Measurements from ENCODE around the gene DNAH8. TPM values are rescaled to one million over a fixed set of nuclear protein-coding genes. Genes with fewer than 3 reads are reported as not detected.

DNAH8 gene
- total RNA-seq, 1 experiment from 2014 or later: not detected

GRCh38 chr6:38714239-38715015 is 684 bp upstream of the DNAH8 start:
- H4K20me1 ChIP-seq (ENCODE audit: insufficient read depth): no peaks in the 10 kb centered on the region
- CTCF ChIA-PET: no interaction called here
- no peak overlapping the region for H2AFZ ChIP-seq (ENCODE audit: low read depth, low read length, poor library complexity, severe bottlenecking)
- H3K79me2 ChIP-seq (ENCODE audit: insufficient read depth, low read length): no peaks in the 10 kb centered on the region
- DNase-seq (ENCODE audit: low read depth, low spot score): no peak
- intact Hi-C loops (cut with micrococcal nuclease): no loop called here
- no peaks in the 10 kb centered on the region for H3K36me3 ChIP-seq (ENCODE audit: control insufficient read depth in 1 of 2, insufficient read depth in 2 of 2, low read length in 2 of 2)
- RAD21 ChIA-PET (ENCODE audit: low non-redundant PET in 1 of 2, low total read pairs in 2 of 2, uncharacterized antibody in 2 of 2, unreplicated experiment in 2 of 2): no interaction called here
- H3K4me1 ChIP-seq (ENCODE audit: control insufficient read depth in 1 of 2, insufficient read depth in 2 of 2, low read length in 2 of 2): no peaks in the 10 kb centered on the region
- no peak overlapping the region for H3K9ac ChIP-seq (ENCODE audit: low read length)
- no peaks in the 10 kb centered on the region for H3K9me2 ChIP-seq (ENCODE audit: insufficient read depth)
- BruUV-seq (replicated peaks): no TSS peak
- H3K9me3 ChIP-seq (ENCODE audit: control insufficient read depth in 1 of 2, insufficient read depth in 1 of 2, low read depth in 1 of 2, low read length in 2 of 2): peaks cover 0 to 7% of the 10 kb centered on the region in 2 experiments; a peak in 1 of 4 replicates
- no peak for ATAC-seq
- POLR2A ChIA-PET: interaction anchor here (1.6 kb wide), 1 partner anchor 11 kb away, joined by 3 read pairs; the partner anchor contains the start of gene GLO1
- H3K4me3 ChIP-seq (replicated peaks in 1 of 2; ENCODE audit: low read depth in 1 of 2, low read length in 2 of 2): no peak overlapping the region
- no peak overlapping the region for H3K27ac ChIP-seq (ENCODE audit: low read depth, low read length)
- TF ChIP-seq ZBTB33 (IDR thresholded peaks at IDR 0.05; ENCODE audit: extremely low read depth, insufficient replicate concordance, low read length) (no peak), EZH2 (IDR thresholded peaks at IDR 0.05) (no peak), EGR1 (IDR thresholded peaks at IDR 0.05; ENCODE audit: low read depth) (no peak), ZFX (IDR thresholded peaks at IDR 0.05) (no peak), JUND (IDR thresholded peaks at IDR 0.05) (no peak)
- H3K27me3 ChIP-seq (ENCODE audit: insufficient read depth, low read length): no peaks in the 10 kb centered on the region
- no peak overlapping the region for H3K4me2 ChIP-seq (ENCODE audit: low read length)

GRCh38 chr6:38716825-38717224 is 1.7 kb downstream of the DNAH8 start:
- CTCF ChIA-PET: no interaction called here
- intact Hi-C loops (cut with micrococcal nuclease): no loop called here
- TF ChIP-seq RAD21 (IDR thresholded peaks at IDR 0.05; ENCODE audit: low read depth) (no peak), POLR2A (IDR thresholded peaks at IDR 0.05; ENCODE audit: borderline replicate concordance, extremely low read depth, insufficient read depth, insufficient read length) (no peak), TCF7L2 (IDR thresholded peaks at IDR 0.05; ENCODE audit: borderline replicate concordance, extremely low read depth, insufficient read depth, insufficient read length) (no peak), ZBTB33 (IDR thresholded peaks at IDR 0.05; ENCODE audit: extremely low read depth, insufficient replicate concordance, low read length) (no peak), POLR2AphosphoS5 (IDR thresholded peaks at IDR 0.05; ENCODE audit: low read depth, low read length) (no peak), SRF (IDR thresholded peaks at IDR 0.05; ENCODE audit: low read depth) (no peak), ZNF274 (IDR thresholded peaks at IDR 0.05; ENCODE audit: low read depth, low read length) (no peak), SP1 (IDR thresholded peaks at IDR 0.05; ENCODE audit: low read depth) (no peak), JUND (IDR thresholded peaks at IDR 0.05) (no peak), ATF3 (IDR thresholded peaks at IDR 0.05) (no peak)
- RAD21 ChIA-PET (ENCODE audit: low non-redundant PET in 1 of 2, low total read pairs in 2 of 2, uncharacterized antibody in 2 of 2, unreplicated experiment in 2 of 2): no interaction called here
- Histone ChIP-seq H3K9me3 (ENCODE audit: control insufficient read depth in 1 of 2, insufficient read depth in 1 of 2, low read depth in 1 of 2, low read length in 2 of 2) (no peaks in the 10 kb centered on the region), H3K9me2 (ENCODE audit: insufficient read depth) (no peaks in the 10 kb centered on the region), H3K27ac (ENCODE audit: low read depth, low read length) (no peak overlapping the region), H4K20me1 (ENCODE audit: insufficient read depth) (no peaks in the 10 kb centered on the region), H3K79me2 (ENCODE audit: insufficient read depth, low read length) (no peaks in the 10 kb centered on the region), H3K36me3 (ENCODE audit: control insufficient read depth in 1 of 2, insufficient read depth in 2 of 2, low read length in 2 of 2) (no peaks in the 10 kb centered on the region), H3K27me3 (ENCODE audit: insufficient read depth, low read length) (no peaks in the 10 kb centered on the region), H3K4me1 (ENCODE audit: control insufficient read depth in 1 of 2, insufficient read depth in 2 of 2, low read length in 2 of 2) (no peaks in the 10 kb centered on the region), H3K4me3 (replicated peaks in 1 of 2; ENCODE audit: low read depth in 1 of 2, low read length in 2 of 2) (no peak overlapping the region), H3K9ac (ENCODE audit: low read length) (no peak overlapping the region), H2AFZ (ENCODE audit: low read depth, low read length, poor library complexity, severe bottlenecking) (no peak overlapping the region), H3K4me2 (ENCODE audit: low read length) (no peak overlapping the region)
- DNase-seq (ENCODE audit: low read depth, low spot score) (no peak), ATAC-seq (no peak)
- POLR2A ChIA-PET: no interaction called here
- BruUV-seq (replicated peaks): no TSS peak
